ENCODE measurements around the gene HCN3.
A peak's percentile ranks its signal among the peaks of the same experiment; 100 is the strongest.
"Not testable (repeated sequence)": the region's sequence is repeated elsewhere in the genome, so short reads cannot be mapped to it uniquely, and the experiment has no call there.

The HCN3 gene

DNA sequence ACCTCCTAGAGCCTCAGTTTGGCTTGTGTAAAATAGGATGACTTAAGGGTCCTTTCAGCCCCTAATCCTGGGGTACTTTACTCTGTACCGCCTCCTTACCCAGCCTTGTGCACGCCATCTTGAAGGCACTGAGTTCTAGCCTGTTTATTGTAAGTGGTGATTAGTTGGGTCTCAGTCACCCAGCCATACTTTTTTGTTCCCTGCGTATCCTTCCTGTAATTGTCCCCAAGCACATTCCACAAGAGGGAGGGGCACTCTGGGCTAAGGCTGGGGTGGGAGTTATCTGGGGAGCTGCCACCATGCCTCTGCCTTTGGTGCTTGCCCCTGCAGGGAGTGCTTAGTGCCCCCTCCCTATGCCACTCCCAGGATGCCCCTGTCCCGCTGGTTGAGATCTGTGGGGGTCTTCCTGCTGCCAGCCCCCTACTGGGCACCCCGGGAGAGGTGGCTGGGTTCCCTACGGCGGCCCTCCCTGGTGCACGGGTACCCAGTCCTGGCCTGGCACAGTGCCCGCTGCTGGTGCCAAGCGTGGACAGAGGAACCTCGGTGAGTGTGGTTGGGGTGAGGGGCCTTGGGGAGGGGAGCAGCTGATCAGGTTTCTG lies 32.3 kb downstream of the HCN3 start:
- no peak for DNase-seq (ENCODE audit: low read depth)

DNA sequence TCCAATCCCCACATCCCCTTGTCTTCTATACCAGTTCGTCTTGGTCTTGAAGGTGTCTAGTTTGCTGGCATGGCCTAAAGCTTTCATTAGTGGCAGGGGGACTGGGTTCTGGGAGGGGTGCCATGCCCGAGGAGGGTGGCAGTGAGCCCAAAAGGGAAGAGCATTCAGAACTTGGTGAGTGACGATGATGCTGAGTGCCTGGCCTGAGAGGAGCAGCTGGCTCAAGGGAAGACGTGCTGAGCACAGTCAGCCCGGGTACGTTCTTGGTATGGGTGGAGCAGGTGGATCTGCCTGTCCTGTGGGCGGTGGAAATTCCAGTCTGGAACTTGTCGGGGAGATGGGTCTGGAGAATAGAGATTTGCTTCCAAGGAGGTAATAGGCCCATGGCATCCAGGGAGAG lies 36.0 kb downstream of the HCN3 start:
- DNase-seq (ENCODE audit: low read depth): no peak

DNA sequence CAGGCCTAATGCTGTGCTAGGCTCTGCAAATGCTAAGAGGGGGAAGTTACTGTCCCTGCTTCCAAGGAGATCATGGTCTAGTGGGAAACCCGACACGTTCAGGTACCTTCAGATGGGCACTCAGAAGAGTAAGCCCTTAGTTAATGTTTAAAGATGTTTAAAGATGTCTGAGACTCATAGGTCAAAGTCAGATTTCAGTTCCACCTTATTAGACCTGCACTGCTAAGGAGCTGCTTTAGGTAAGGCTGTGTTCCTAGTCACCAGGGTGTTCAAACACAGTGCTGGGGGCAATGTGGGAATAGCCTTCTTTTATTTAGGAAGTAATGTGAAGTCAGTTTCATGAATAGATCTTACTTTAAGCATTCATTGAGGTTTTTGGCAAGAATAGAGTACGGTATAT lies 39.7 kb downstream of the HCN3 start:
- no peak for DNase-seq (ENCODE audit: low read depth)

DNA sequence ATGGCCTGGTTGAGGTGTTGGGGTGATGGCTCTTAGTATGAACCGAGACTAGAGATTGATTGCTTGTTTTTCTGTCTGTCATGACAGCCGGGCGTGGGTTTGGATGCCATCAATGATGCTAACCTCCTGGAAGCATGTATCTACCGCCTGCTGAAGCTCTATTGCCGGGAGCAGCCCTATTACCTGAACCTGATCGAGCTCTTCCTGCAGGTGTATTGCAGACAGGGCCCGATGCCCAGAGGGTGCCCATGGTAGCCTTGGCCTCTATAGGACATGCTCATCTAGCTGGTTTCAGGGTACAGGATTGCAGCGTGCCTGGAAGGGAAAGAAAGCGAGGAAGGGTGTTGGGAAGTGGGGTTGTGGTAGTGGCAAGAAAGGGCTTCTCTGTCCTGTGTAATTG lies 40.8 kb downstream of the HCN3 start:
- no peak for DNase-seq (ENCODE audit: low read depth)

DNA sequence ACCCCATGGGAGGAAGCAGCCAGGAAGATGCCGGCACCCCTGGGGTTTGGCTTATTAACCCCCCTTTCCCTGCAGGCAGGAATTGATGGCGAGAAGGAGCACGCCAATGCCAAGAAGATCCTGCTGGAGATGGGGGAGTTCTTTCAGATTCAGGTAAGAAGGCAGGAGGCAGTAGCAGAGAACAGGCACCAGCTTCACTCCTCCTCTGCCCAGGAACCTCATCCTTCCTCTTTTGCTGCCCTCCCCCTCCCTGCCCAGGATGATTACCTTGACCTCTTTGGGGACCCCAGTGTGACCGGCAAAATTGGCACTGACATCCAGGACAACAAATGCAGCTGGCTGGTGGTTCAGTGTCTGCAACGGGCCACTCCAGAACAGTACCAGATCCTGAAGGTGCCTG lies 42.3 kb downstream of the HCN3 start:
- DNase-seq (ENCODE audit: low read depth): no peak

DNA sequence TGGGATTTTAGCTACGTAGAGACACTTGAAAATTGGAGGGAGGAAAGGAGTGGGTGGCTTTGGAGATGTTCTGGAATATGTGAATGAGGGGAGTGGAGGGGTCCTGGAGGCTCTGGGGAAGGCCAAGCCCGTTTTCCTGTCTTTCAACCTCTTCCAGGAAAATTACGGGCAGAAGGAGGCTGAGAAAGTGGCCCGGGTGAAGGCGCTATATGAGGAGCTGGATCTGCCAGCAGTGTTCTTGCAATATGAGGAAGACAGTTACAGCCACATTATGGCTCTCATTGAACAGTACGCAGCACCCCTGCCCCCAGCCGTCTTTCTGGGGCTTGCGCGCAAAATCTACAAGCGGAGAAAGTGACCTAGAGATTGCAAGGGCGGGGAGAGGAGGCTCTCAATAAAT lies 43.0 kb downstream of the HCN3 start:
- no peak for DNase-seq (ENCODE audit: low read depth)

DNA sequence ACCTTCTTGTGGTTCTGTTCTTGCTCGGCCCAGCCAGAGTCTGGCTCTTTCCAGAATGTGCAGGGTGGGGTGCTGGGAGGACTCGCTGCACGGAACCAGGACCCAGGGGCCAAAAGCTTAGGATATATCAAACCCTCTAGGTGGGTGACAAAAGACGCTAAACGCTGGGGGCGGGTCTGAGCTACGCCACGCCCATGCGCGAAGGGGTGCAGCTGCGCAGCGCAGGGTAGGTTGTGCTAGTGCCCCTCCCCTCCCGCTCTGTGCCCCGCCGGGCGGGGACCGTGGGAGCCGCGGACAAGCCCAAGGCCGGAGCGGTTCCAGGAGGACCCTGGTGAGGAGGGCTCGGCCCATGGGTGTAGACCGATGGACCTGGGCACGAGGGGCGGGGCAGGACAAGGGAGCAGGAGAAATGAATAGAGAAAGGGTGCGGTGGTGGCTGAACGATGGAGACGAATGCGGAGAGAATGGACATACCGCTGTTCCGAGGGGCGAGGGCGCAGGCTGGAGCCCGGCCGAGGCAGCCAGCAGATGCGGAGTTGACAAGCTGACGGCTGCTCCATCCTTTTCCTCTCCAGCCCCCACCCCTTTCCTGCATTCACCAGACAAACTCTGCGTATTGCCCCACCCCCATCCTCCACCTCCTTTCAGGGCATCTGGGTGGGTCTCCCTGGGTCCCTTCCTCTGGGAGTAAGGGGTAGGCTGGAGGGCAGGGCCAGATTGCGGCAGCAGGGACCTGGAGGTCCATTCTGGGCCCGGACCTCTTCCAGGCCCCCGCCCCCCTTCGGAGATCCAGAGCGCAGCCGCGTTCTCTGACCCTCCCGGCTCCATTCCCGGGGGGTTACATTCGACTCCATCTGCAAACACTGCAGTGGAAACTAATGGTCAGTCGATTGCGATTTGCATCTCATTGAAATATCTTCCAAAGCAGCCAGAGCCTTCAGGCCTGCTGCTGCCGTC lies 43.7 kb downstream of the HCN3 start, which contains the start of gene RUSC1:
RUSC1 (plus strand) TSS at position 234 of the 957 bp plus-strand sequence. CDS start 880 bp downstream, outside the sequence.
- peak; percentile 62 for DNase-seq (ENCODE audit: low read depth)

DNA sequence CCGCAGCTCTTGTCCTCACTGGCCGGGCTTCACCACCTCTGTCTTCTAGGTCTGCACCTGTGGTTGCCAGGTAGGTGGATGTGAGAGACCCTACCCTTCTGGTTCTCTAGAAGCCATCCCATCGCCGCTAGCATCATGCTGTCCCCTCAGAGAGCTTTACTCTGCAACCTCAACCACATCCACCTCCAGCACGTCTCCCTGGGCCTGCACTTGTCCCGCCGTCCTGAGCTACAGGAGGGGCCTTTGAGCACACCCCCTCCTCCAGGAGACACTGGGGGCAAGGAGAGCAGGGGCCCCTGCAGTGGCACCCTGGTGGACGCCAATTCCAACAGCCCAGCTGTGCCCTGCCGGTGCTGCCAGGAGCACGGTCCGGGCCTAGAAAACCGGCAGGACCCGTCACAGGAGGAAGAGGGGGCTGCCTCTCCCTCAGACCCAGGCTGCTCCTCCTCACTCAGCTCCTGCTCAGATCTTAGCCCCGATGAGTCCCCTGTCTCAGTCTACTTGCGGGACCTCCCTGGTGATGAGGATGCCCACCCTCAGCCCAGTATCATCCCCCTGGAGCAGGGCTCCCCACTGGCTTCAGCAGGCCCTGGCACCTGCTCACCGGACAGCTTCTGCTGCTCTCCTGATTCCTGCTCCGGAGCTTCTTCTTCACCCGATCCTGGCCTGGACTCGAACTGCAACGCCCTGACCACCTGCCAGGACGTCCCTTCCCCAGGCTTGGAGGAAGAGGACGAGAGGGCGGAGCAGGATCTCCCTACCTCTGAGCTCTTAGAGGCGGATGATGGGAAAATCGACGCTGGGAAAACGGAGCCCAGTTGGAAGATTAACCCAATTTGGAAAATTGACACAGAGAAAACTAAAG lies 44.6 kb downstream of the HCN3 start:
- no peak for DNase-seq (ENCODE audit: low read depth)

DNA sequence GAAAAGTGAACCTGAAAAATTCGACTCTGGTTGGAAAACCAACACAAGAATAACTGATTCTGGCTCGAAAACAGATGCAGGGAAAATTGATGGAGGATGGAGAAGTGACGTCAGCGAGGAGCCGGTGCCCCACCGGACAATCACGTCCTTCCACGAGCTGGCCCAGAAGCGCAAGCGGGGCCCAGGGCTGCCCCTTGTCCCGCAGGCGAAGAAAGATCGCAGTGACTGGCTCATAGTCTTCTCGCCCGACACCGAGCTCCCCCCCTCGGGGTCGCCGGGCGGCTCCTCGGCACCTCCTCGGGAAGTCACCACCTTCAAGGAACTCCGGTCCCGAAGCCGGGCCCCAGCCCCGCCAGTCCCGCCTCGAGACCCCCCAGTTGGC lies 45.3 kb downstream of the HCN3 start:
- DNase-seq (ENCODE audit: low read depth): no peak

DNA sequence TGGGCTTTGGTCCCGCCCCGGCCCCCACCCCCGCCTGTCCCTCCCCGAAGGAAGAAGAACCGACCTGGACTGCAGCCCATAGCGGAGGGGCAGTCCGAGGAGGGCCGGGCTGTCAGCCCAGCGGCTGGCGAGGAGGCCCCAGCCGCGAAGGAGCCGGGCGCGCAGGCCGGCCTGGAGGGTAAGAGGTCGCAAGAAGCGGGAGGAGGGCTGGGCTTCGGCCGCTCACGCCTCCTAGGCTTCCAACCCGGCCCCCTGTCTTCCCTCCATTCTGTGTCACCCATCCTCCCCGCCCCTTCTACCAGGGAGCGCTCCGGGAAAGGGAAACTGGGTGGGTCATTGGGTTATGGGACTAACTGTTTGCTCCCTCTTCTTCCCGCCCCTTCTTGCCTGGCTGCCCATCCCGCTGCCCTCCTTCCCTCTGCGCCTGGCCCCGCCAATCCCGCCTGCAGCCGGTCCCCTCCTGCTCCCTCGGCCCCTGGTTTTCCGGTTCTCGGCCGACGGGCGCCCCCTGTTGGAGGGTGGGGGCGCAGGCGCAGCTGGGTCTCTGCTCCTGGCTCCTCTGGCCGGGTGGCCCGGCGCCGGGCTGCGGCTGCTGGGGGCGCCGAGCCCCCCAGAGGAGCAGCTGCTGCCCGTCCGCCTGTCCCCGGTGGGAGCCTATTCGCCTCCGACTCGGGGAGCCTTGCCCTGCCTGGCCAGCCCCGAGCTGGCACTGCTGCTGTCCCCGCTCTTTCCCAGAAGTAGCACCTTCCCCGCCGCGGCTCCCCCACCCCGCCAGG lies 45.9 kb downstream of the HCN3 start:
- DNase-seq (ENCODE audit: low read depth): peak; percentile 92

DNA sequence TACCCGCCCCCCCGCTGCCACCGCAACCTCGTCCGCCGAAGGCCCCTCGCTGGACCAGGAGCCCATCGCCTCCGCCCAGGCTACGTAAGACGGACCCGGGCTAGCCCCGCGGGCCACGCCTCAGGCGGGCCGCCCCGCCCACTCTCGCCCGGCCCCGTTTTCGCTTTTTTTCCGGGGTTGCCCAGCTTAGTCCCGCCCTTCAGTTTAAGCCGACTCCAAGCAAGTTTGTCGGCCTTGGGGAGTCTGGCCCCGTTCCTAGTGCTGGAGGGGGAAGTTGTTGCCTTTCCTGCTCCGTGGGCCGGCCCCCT lies 46.4 kb downstream of the HCN3 start:
- peak; percentile 72 for DNase-seq (ENCODE audit: low read depth)

DNA sequence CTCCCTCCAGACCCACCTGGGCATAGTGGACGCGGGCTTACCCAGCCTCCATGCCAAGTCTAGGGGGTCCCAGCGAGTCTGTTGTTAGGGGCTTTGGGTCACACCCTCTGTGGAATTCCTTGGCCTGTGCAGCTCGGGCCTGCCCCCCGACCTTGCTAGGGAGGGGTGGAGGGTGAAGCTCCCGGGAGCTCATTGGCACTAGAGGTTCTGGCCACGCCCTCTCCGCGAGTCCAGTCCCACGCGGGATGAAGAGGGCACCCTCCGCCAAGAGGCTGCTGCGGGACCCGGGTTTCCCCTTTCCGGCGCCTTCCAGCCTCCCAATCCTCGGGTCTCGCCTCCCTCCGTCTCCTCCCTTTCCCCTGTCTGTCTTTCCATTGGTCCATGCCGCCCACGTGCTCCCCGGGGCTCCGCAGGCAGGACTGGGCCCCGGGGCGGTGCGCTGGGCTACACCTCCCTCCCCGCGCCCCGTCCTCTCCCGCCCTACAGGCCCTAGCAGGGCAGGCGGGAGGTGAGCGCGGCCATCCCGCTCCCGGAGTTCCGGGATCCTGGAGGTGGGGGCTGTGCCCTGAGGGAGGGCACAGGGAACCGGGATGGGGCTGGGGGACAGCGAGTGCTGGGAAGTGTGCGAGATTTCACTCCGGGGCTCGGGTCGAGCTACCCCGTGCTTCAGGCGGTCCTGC lies 46.9 kb downstream of the HCN3 start:
- peak; percentile 75 for DNase-seq (ENCODE audit: low read depth)

DNA sequence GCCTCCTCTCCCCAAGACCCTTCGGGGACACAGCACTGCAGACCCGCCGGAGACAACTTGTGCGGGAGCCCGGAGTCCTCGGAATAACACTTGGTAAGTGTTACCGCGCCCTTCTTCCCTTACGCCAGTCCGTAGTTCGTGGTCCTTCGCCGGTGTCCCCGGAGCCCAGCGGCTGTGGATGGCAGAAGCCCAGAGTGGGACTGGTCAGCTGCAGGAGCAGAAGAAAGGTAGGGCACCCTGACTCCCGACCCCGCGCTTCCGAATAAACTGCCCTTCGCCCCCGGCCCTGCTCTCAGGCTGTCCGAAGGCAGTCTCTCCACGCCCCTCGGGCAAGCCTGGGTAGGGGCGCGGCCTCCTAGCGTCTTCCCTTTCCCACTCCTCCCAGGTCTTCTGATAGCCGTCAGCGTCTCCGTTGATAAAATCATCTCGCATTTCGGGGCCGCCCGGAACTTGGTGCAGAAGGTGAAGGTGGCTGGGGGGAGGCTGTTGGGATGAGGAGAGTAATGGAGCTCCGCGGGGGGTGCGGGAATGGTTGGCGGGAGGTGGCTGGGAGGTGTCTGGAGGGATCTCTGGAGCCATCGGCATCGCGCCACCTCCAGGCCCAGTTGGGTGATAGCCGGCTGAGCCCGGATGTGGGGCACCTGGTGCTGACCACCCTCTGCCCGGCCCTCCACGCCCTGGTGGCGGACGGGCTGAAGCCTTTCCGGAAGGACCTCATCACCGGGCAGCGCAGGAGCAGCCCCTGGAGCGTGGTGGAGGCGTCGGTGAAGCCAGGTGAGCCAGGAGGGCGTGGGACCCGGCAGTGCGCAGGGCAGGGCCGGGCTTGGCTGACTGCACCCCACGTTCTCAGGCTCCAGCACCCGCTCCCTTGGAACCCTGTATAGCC lies 47.7 kb downstream of the HCN3 start:
- peak; percentile 16 for DNase-seq (ENCODE audit: low read depth)

DNA sequence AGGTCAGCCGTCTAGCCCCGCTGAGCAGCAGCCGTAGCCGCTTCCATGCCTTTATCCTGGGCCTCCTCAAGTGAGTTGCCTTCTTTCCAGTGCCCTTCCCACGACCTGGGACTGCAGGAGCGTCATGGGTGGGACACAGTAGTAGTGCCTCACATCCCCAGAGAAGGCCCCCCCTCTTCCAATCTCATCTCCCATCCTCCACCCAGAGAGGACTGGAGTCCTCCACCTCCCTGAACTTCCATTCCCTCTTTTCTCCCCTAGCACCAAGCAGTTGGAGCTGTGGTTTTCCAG lies 48.3 kb downstream of the HCN3 start:
- DNase-seq (ENCODE audit: low read depth): no peak

DNA sequence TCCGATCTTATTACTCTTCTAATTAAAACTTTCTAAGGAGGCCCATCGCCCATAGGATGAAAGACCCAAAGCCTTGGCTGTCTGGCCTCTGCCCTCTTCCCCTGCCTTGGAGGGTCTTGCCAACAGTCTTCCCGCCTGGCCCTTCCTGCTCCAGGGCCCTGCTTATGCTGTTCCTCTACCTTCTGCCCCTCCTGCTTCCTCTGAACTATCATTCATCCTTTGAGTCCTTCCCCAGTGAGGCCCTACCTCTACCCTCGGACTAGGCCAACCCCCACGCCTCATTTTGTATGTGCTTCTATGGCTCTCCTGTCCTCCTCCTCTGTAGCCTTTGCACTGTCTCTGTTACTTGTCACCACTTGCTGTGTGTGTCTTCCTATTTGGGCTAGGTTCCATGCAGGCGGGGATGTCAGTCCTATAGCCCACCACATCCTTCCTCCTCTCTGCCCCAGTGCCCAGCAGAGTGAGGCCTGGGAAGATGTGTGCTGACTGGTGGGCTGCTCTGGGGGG lies 48.8 kb downstream of the HCN3 start:
- no peak for DNase-seq (ENCODE audit: low read depth)

DNA sequence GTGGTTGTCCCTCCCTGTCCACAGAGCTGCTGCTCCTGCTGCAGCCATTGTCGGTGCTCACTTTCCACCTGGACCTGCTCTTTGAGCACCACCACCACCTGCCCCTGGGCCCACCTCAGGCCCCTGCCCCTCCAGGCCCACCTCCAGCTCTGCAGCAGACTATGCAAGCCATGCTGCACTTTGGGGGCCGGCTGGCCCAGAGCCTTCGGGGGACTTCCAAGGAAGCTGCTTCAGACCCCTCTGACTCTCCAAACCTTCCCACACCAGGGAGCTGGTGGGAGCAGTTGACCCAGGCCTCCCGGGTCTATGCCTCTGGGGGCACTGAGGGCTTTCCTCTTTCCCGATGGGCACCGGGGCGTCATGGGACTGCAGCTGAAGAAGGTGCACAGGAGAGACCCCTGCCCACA lies 49.4 kb downstream of the HCN3 start:
- DNase-seq (ENCODE audit: low read depth): no peak

DNA sequence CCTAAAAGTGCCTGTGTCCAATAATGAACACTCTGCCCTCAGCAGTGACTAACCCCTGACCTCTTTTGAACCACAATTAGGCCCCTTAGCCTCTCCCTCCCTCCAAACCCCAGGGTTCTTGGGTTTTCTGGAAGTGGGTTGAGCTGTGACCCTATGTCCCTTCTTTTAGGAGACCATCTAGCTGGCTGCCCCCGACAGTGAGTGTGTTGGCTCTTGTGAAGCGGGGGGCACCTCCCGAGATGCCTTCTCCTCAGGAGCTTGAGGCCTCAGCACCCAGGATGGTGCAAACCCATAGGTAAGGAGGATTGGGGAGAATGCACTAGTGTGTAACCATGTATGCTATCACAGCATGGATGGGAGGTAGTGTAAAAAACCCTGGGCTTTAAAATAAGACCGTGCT lies 50.7 kb downstream of the HCN3 start:
- DNase-seq (ENCODE audit: low read depth): no peak

DNA sequence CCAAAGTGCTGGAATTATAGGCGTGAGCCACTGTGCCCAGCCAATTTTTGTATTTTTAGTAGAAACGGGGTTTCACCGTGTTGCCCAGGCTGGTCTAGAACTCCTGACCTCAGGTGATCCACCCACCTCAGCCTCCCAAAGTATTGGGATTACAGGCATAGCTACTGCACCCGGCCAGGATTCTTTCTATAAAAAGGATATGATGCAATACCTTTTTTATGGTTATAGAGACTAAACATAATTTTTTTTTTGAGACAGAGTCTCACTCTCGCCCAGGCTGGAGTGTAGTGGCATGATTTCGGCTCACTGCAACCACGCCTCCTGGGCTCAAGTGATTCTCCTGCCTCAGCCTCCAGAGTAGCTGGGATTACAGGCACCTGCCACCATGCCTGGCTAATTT lies 51.6 kb downstream of the HCN3 start:
- DNase-seq (ENCODE audit: low read depth): not testable (repeated sequence)

DNA sequence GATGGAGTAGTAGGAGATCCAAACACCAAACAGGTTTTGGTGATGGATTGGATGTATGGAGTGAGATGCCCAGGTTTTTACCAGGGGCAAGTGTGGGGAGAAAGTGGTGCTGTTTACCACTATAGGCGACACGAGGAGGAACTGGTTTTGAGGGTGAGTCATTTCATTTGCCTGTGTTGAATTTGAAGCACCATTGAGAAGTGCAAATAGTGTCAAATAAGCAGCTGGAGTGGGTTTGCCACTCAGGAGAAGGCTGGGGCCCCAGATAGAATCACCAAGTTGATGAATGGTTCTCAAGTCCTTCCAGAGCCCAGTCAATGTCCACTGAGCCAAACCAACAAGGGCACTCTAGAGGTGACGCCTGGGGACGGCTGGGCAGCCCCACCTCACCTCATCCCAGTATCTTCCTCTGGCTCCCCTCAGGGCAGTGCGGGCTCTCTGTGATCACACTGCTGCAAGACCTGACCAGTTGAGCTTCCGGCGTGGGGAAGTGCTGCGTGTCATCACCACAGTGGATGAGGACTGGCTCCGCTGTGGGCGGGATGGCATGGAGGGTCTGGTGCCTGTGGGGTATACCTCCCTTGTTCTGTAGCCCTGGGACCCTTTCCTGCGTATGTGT lies 52.8 kb downstream of the HCN3 start:
- no peak for DNase-seq (ENCODE audit: low read depth)

DNA sequence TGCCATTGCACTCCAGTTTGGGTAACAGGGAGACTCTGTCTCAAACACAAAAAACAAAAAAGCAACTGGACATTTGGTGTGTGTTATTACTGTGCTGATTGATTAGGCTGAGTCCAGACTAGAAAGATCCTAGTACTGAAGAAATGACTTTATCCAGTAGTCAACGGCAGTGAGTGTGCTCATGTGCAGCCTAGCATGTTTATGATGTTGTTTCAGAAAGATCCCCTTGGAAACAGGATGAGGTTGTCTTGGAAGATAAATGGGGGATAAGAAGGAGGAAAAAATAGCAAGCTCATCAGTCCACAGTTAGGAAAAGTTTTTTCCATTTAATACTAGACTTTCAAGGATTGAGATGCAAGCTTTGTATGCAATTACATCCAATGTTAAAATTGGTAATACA lies 57.7 kb downstream of the HCN3 start:
- no peak for DNase-seq (ENCODE audit: low read depth)

Data from activated T-cell treated with anti-CD3 and anti-CD28 coated beads for 1 hour (primary cell).